ENCODE results near the gene CMSS1. TPM values are rescaled to one million over a fixed set of nuclear protein-coding genes. Genes with fewer than 3 reads are reported as not detected.

CMSS1 gene
- total RNA-seq, 1 experiment from 2014 or later = 41.6 TPM

DNA sequence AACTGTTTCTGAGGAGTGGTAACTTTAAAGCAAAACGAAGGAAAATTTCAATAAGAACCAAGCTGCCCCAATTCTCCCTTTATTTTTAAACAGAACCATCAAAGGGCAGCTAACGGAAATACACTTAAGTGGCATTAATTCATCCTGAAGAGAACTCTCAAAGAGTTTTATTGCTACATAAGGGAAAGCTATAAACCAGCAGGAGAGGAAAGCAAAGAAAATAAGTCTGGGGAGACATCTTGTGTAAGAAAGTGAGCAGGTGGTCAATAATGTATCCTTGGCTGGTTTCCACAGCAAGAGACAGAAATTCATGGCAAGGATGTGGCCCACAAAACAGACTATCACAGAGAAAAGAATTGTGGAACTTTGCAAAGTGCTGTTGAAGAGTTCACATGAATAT is 40.0 kb upstream of the CMSS1 start:
- Histone ChIP-seq H3K4me1 (ENCODE audit: low read length) (no peaks in the 10 kb centered on the region), H3K9ac (ENCODE audit: low read length) (no peak overlapping the region), H3K4me3 (ENCODE audit: low read length) (no peak overlapping the region), H4K20me1 (ENCODE audit: insufficient read depth, low read depth, low read length) (no peaks in the 10 kb centered on the region), H3K36me3 (ENCODE audit: insufficient read depth, low read length) (no peaks in the 10 kb centered on the region), H3K27me3 (ENCODE audit: low read length) (no peaks in the 10 kb centered on the region), H3K9me3 (ENCODE audit: low read length) (no peaks in the 10 kb centered on the region), H3K9me2 (replicated peaks; ENCODE audit: insufficient read depth, low read length) (no peaks in the 10 kb centered on the region), H3K79me2 (ENCODE audit: low read length) (no peaks in the 10 kb centered on the region), H2AFZ (ENCODE audit: low read length) (no peak overlapping the region), H3K4me2 (ENCODE audit: low read depth, low read length, poor library complexity, severe bottlenecking) (no peak overlapping the region), H3K27ac (ENCODE audit: low read length) (no peak overlapping the region)
- DNase-seq = no peak

GRCh38 chr3:99780749-99781148 is 36.9 kb upstream of the CMSS1 start:
- Histone ChIP-seq H3K27me3 (ENCODE audit: low read length) (no peaks in the 10 kb centered on the region), H3K79me2 (ENCODE audit: low read length) (no peaks in the 10 kb centered on the region), H3K36me3 (ENCODE audit: insufficient read depth, low read length) (no peaks in the 10 kb centered on the region), H3K9me2 (replicated peaks; ENCODE audit: insufficient read depth, low read length) (no peaks in the 10 kb centered on the region), H4K20me1 (ENCODE audit: insufficient read depth, low read depth, low read length) (no peaks in the 10 kb centered on the region), H3K9me3 (ENCODE audit: low read length) (no peaks in the 10 kb centered on the region), H3K4me1 (ENCODE audit: low read length) (no peaks in the 10 kb centered on the region), H3K4me2 (ENCODE audit: low read depth, low read length, poor library complexity, severe bottlenecking) (no peak overlapping the region), H3K27ac (ENCODE audit: low read length) (no peak overlapping the region), H3K4me3 (ENCODE audit: low read length) (no peak overlapping the region), H2AFZ (ENCODE audit: low read length) (no peak overlapping the region), H3K9ac (ENCODE audit: low read length) (no peak overlapping the region)
- DNase-seq = no peak

GRCh38 chr3:99781761-99782160 is 35.9 kb upstream of the CMSS1 start:
- Histone ChIP-seq H3K36me3 (ENCODE audit: insufficient read depth, low read length) (no peaks in the 10 kb centered on the region), H3K4me1 (ENCODE audit: low read length) (no peaks in the 10 kb centered on the region), H3K79me2 (ENCODE audit: low read length) (no peaks in the 10 kb centered on the region), H3K4me2 (ENCODE audit: low read depth, low read length, poor library complexity, severe bottlenecking) (no peak overlapping the region), H2AFZ (ENCODE audit: low read length) (no peak overlapping the region), H3K27me3 (ENCODE audit: low read length) (no peaks in the 10 kb centered on the region), H3K9ac (ENCODE audit: low read length) (no peak overlapping the region), H3K9me3 (ENCODE audit: low read length) (no peaks in the 10 kb centered on the region), H3K27ac (ENCODE audit: low read length) (no peak overlapping the region), H3K9me2 (replicated peaks; ENCODE audit: insufficient read depth, low read length) (no peaks in the 10 kb centered on the region), H3K4me3 (ENCODE audit: low read length) (no peak overlapping the region), H4K20me1 (ENCODE audit: insufficient read depth, low read depth, low read length) (no peaks in the 10 kb centered on the region)
- no peak for DNase-seq

- Histone ChIP-seq H3K4me1 (ENCODE audit: low read length) (no peaks in the 10 kb centered on the region), H3K36me3 (ENCODE audit: insufficient read depth, low read length) (no peaks in the 10 kb centered on the region), H3K9me2 (replicated peaks; ENCODE audit: insufficient read depth, low read length) (no peaks in the 10 kb centered on the region), H3K4me3 (ENCODE audit: low read length) (no peak overlapping the region), H3K79me2 (ENCODE audit: low read length) (no peaks in the 10 kb centered on the region), H3K27me3 (ENCODE audit: low read length) (no peaks in the 10 kb centered on the region), H2AFZ (ENCODE audit: low read length) (no peak overlapping the region), H4K20me1 (ENCODE audit: insufficient read depth, low read depth, low read length) (no peaks in the 10 kb centered on the region), H3K9ac (ENCODE audit: low read length) (no peak overlapping the region), H3K4me2 (ENCODE audit: low read depth, low read length, poor library complexity, severe bottlenecking) (no peak overlapping the region), H3K27ac (ENCODE audit: low read length) (no peak overlapping the region), H3K9me3 (ENCODE audit: low read length) (no peaks in the 10 kb centered on the region)
- DNase-seq = no peak
These were observed 34.6 kb upstream of the CMSS1 start for GRCh38 chr3:99783011-99783573.

DNA sequence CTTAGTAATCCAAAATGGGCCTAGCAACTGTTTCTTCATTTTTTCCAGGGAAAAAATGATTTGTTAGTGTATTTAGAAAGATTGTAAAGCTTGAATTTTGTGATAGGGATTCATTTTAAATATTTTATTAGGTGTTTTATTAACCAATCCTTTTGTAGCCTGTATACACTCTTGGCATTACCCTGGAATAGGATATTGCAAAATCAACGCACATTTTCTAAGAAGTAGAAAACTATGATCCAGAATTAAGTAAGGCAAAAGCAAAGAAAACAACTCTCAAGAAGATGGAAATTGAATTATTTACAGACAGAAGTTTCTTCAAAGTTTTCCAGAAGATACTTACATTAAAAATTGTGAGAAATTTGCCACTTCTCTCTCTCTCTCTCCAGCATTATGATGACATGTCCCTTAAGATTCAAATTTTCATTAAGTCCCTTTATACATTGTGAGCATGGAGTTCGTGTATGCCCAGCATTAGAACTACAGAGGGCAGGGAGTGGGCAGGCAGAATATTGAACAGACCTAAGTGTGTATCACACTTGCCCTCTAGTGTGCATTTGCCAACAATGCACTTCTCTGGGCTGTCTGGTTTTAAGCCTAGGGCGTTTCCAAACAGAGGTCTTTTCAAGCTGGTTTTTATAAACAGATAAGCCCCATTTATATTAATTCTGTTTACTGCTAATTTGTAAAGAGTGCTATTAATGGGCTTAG is 28.5 kb upstream of the CMSS1 start:
- Histone ChIP-seq H3K9me3 (ENCODE audit: low read length) (no peaks in the 10 kb centered on the region), H3K36me3 (ENCODE audit: insufficient read depth, low read length) (no peaks in the 10 kb centered on the region), H3K9me2 (replicated peaks; ENCODE audit: insufficient read depth, low read length) (no peaks in the 10 kb centered on the region), H3K4me3 (ENCODE audit: low read length) (no peak overlapping the region), H3K9ac (ENCODE audit: low read length) (no peak overlapping the region), H4K20me1 (ENCODE audit: insufficient read depth, low read depth, low read length) (no peaks in the 10 kb centered on the region), H3K27ac (ENCODE audit: low read length) (no peak overlapping the region), H3K4me1 (ENCODE audit: low read length) (no peaks in the 10 kb centered on the region), H3K79me2 (ENCODE audit: low read length) (no peaks in the 10 kb centered on the region), H3K4me2 (ENCODE audit: low read depth, low read length, poor library complexity, severe bottlenecking) (no peak overlapping the region), H3K27me3 (ENCODE audit: low read length) (no peaks in the 10 kb centered on the region), H2AFZ (ENCODE audit: low read length) (no peak overlapping the region)
- peak; percentile 64 for DNase-seq

DNA sequence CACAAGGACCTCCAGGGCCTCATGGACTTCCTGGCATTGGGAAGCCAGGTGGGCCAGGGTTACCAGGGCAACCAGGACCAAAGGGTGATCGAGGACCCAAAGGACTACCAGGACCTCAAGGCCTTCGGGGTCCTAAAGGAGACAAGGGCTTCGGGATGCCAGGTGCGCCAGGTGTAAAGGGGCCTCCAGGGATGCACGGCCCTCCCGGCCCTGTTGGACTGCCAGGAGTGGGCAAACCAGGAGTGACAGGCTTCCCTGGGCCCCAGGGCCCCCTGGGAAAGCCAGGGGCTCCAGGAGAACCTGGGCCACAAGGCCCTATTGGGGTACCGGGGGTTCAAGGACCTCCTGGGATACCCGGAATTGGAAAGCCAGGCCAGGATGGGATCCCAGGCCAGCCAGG is 23.2 kb upstream of the CMSS1 start:
- Histone ChIP-seq H3K4me3 (ENCODE audit: low read length) (no peak overlapping the region), H3K9me2 (replicated peaks; ENCODE audit: insufficient read depth, low read length) (no peaks in the 10 kb centered on the region), H2AFZ (ENCODE audit: low read length) (no peak overlapping the region), H3K4me1 (ENCODE audit: low read length) (peaks cover 5% of the 10 kb centered on the region; the same call in 1 of the 2 replicates), H3K4me2 (ENCODE audit: low read depth, low read length, poor library complexity, severe bottlenecking) (no peak overlapping the region), H3K27ac (ENCODE audit: low read length) (no peak overlapping the region), H4K20me1 (ENCODE audit: insufficient read depth, low read depth, low read length) (no peaks in the 10 kb centered on the region), H3K9ac (ENCODE audit: low read length) (no peak overlapping the region), H3K27me3 (ENCODE audit: low read length) (no peaks in the 10 kb centered on the region), H3K9me3 (ENCODE audit: low read length) (no peaks in the 10 kb centered on the region), H3K79me2 (ENCODE audit: low read length) (no peaks in the 10 kb centered on the region), H3K36me3 (ENCODE audit: insufficient read depth, low read length) (no peaks in the 10 kb centered on the region)
- no peak for DNase-seq

- H3K9me3 ChIP-seq (ENCODE audit: low read length) = no peaks in the 10 kb centered on the region
- H3K4me2 ChIP-seq (ENCODE audit: low read depth, low read length, poor library complexity, severe bottlenecking) = no peak overlapping the region
- H3K4me1 ChIP-seq (ENCODE audit: low read length) = peaks cover 5% of the 10 kb centered on the region; the same call in 1 of the 2 replicates
- no peak overlapping the region for H3K4me3 ChIP-seq (ENCODE audit: low read length)
- H3K9me2 ChIP-seq (replicated peaks; ENCODE audit: insufficient read depth, low read length) = no peaks in the 10 kb centered on the region
- no peaks in the 10 kb centered on the region for H3K36me3 ChIP-seq (ENCODE audit: insufficient read depth, low read length)
- H3K79me2 ChIP-seq (ENCODE audit: low read length) = no peaks in the 10 kb centered on the region
- H3K27ac ChIP-seq (ENCODE audit: low read length) = no peak overlapping the region
- H2AFZ ChIP-seq (ENCODE audit: low read length) = no peak overlapping the region
- no peak overlapping the region for H3K9ac ChIP-seq (ENCODE audit: low read length)
- H3K27me3 ChIP-seq (ENCODE audit: low read length) = no peaks in the 10 kb centered on the region
- peak; percentile 58 for DNase-seq
- no peaks in the 10 kb centered on the region for H4K20me1 ChIP-seq (ENCODE audit: insufficient read depth, low read depth, low read length)
These were observed 22.1 kb upstream of the CMSS1 start for GRCh38 chr3:99795573-99795972.

DNA sequence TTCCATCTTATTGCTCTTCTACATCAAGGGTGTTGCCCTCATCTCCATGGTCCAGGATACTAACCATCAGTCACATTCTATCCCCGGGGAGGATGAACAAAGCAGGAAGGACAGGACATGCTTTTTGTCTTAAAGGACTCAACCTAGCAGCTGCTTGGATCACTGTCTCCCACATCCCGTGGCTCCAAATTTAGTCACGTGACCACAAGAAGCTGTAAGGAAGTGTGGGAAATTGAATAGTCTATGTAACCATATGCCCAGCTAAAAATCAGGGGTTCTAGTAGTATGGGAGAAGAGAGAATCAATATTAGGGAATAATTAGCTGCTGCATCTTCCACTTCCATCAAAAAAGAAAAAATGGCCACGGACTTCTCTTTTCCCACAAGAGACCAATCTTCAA is 18.2 kb upstream of the CMSS1 start:
- Histone ChIP-seq H2AFZ (ENCODE audit: low read length) (no peak overlapping the region), H3K27me3 (ENCODE audit: low read length) (no peaks in the 10 kb centered on the region), H3K9ac (ENCODE audit: low read length) (no peak overlapping the region), H3K9me2 (replicated peaks; ENCODE audit: insufficient read depth, low read length) (no peaks in the 10 kb centered on the region), H3K79me2 (ENCODE audit: low read length) (no peaks in the 10 kb centered on the region), H3K27ac (ENCODE audit: low read length) (no peak overlapping the region), H3K4me1 (ENCODE audit: low read length) (peaks cover 5% of the 10 kb centered on the region; the same call in 1 of the 2 replicates), H4K20me1 (ENCODE audit: insufficient read depth, low read depth, low read length) (no peaks in the 10 kb centered on the region), H3K4me2 (ENCODE audit: low read depth, low read length, poor library complexity, severe bottlenecking) (no peak overlapping the region), H3K9me3 (ENCODE audit: low read length) (no peaks in the 10 kb centered on the region), H3K4me3 (ENCODE audit: low read length) (no peak overlapping the region), H3K36me3 (ENCODE audit: insufficient read depth, low read length) (no peaks in the 10 kb centered on the region)
- no peak for DNase-seq

Measured in Karpas-422 (cell line).